Measurements from ENCODE around the gene ARHGEF40.
A peak's percentile ranks its signal among the peaks of the same experiment; 100 is the strongest.

Gene ARHGEF40

DNA sequence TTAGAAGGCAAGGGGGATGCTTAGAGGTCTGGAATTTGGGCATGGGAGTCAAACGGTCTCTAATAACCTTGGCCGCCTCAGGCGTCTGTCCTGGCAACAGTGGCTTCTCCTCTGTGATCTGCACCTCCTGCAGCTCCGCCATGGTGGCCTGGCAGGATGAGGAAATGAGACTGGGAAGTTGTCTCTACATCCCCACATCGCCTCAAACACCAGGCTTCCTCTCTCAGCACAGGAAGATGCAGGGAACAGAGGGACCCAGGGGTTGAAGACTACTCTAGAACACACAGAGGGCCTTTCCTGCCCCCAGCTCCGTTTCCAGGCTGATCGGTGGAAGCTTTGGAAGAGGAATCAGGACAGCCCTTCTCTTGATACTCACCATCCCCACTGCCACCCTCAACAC lies 46.9 kb upstream of the ARHGEF40 start:
- Histone ChIP-seq H3K27me3 (ENCODE audit: insufficient read depth, poor library complexity, severe bottlenecking) (peaks cover 19% of the 10 kb centered on the region), H3K27ac (replicated peaks) (no peak overlapping the region), H3K4me3 (replicated peaks; ENCODE audit: insufficient read depth, low read length) (no peak overlapping the region)
- TF ChIP-seq POLR2AphosphoS5 (IDR thresholded peaks at IDR 0.05; ENCODE audit: low read depth) (no peak), SPI1 (IDR thresholded peaks at IDR 0.05; ENCODE audit: borderline replicate concordance, low read depth) (no peak), GABPA (IDR thresholded peaks at IDR 0.05; ENCODE audit: low read depth) (no peak), CTCF (IDR thresholded peaks at IDR 0.05; ENCODE audit: insufficient read depth, low read length) (no peak)
- TF ChIP-seq, protein P1, sequence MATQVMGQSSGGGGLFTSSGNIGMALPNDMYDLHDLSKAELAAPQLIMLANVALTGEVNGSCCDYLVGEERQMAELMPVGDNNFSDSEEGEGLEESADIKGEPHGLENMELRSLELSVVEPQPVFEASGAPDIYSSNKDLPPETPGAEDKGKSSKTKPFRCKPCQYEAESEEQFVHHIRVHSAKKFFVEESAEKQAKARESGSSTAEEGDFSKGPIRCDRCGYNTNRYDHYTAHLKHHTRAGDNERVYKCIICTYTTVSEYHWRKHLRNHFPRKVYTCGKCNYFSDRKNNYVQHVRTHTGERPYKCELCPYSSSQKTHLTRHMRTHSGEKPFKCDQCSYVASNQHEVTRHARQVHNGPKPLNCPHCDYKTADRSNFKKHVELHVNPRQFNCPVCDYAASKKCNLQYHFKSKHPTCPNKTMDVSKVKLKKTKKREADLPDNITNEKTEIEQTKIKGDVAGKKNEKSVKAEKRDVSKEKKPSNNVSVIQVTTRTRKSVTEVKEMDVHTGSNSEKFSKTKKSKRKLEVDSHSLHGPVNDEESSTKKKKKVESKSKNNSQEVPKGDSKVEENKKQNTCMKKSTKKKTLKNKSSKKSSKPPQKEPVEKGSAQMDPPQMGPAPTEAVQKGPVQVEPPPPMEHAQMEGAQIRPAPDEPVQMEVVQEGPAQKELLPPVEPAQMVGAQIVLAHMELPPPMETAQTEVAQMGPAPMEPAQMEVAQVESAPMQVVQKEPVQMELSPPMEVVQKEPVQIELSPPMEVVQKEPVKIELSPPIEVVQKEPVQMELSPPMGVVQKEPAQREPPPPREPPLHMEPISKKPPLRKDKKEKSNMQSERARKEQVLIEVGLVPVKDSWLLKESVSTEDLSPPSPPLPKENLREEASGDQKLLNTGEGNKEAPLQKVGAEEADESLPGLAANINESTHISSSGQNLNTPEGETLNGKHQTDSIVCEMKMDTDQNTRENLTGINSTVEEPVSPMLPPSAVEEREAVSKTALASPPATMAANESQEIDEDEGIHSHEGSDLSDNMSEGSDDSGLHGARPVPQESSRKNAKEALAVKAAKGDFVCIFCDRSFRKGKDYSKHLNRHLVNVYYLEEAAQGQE (IDR thresholded peaks at IDR 0.05; ENCODE audit: insufficient replicate concordance, low read depth) = no peak
- no peak for DNase-seq (ENCODE audit: low read depth in 1 of 2, low spot score in 1 of 2)

- Histone ChIP-seq H3K4me3 (replicated peaks; ENCODE audit: insufficient read depth, low read length) (peak overlapping the region; percentile 53), H3K27me3 (ENCODE audit: insufficient read depth, poor library complexity, severe bottlenecking) (peaks cover 19% of the 10 kb centered on the region), H3K27ac (replicated peaks) (no peak overlapping the region)
- DNase-seq (ENCODE audit: low read depth in 1 of 2, low spot score in 1 of 2) = no peak
- TF ChIP-seq GABPA (IDR thresholded peaks at IDR 0.05; ENCODE audit: low read depth) (no peak), CTCF (IDR thresholded peaks at IDR 0.05; ENCODE audit: insufficient read depth, low read length) (no peak), POLR2AphosphoS5 (IDR thresholded peaks at IDR 0.05; ENCODE audit: low read depth) (no peak), SPI1 (IDR thresholded peaks at IDR 0.05; ENCODE audit: borderline replicate concordance, low read depth) (no peak)
- TF ChIP-seq, protein P1 (IDR thresholded peaks at IDR 0.05; ENCODE audit: insufficient replicate concordance, low read depth) = no peak
These were observed 46.1 kb upstream of the ARHGEF40 start for GRCh38 chr14:21023817-21024584.

DNA sequence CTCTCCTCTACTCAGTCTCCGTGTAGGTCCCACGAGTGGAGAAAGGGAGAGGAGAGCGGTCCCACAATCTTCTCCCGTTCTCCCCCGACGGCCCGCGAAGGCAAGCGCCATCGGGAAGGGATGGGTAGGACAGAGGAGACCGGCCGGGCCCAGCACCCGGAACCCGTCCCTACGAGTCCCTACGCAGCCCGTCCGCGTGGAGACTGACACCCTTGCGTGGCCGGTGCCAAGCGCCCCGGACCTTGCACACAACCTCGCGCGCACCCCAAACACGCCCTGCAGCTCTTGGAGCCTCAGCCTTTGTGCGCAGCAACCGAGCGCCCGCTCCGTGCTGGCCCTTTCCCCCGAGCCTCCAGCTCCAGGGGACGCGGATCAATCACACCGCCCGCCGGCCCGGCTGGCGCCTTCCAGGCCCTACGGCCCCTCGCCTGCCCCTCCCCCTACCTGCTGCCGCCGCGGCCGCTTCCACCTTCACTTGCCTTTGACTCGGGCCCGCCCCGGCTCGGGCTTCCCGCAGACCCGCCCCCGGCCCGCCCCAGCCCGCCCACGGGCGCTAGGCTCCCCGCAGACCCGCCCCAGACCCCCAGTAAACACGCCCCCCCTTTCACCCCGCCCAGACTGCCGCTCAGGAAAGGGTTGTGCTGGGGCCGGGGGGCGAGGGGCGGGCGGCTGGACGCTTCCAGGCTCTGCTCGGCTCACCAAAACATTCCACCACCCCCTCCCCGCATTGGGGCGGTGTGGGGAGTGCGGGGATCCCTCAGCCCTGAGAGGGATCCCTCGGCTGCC lies 45.3 kb upstream of the ARHGEF40 start, which contains the start of gene NDRG2:
TSS of gene NDRG2 (minus strand) at position 477 of the 786 bp plus-strand sequence. CDS start 1,746 bp downstream, outside the sequence.
- peaks cover 19% of the 10 kb centered on the region for H3K27me3 ChIP-seq (ENCODE audit: insufficient read depth, poor library complexity, severe bottlenecking)
- TF ChIP-seq CTCF (IDR thresholded peaks at IDR 0.05; ENCODE audit: insufficient read depth, low read length) (no peak), SPI1 (IDR thresholded peaks at IDR 0.05; ENCODE audit: borderline replicate concordance, low read depth) (no peak), GABPA (IDR thresholded peaks at IDR 0.05; ENCODE audit: low read depth) (no peak), POLR2AphosphoS5 (IDR thresholded peaks at IDR 0.05; ENCODE audit: low read depth) (no peak)
- TF ChIP-seq, protein P1 (IDR thresholded peaks at IDR 0.05; ENCODE audit: insufficient replicate concordance, low read depth) = no peak
- H3K27ac ChIP-seq (replicated peaks) = no peak within 1 kb of the TSS
- H3K4me3 ChIP-seq (replicated peaks; ENCODE audit: insufficient read depth, low read length) = peak within 1 kb of the TSS; percentile 53
- peak in 1 of 2 experiments; percentile 47 for DNase-seq (ENCODE audit: low read depth in 1 of 2, low spot score in 1 of 2)

All from HL-60 (cell line).